DLD1 (cell line): ENCODE data around the gene RAP1GAP.

ENCODE experiments used
- in situ Hi-C: cut with HindIII; loops from 2 replicates; pipeline ENCODE4 v1.10.0; 2017; ENCODE audit warnings: low sequenced_read_pairs

The RAP1GAP gene

GRCh38 chr1:21559788-21560567, 109.2 kb downstream of the RAP1GAP start:
- in situ Hi-C loops, result no loop called here

- in situ Hi-C loops, result no loop called here
Measured at GRCh38 chr1:21553116-21553926, 115.8 kb downstream of the RAP1GAP start.

DNA sequence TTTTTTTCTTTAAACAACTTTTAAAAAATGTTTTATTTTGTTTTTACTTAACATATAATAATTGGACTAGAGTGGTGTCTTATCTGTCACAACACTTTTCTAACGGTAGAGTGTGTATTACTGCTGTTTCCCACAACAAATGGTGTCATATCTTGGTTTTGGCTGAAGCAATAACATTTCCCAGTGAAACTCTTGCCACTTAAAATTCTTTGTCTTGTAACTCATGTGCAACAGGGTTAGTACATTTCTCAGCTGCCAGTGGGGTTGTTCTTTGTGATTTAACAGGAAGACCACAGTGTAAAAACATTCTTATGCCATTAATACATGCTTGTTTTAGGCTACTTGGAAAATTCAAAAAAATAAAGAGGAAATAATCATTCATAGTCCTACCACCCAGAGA, 116.4 kb downstream of the RAP1GAP start:
- in situ Hi-C loops, result no loop called here

- in situ Hi-C loops, result no loop called here
Measured at GRCh38 chr1:21550866-21551475, 118.2 kb downstream of the RAP1GAP start.

DNA sequence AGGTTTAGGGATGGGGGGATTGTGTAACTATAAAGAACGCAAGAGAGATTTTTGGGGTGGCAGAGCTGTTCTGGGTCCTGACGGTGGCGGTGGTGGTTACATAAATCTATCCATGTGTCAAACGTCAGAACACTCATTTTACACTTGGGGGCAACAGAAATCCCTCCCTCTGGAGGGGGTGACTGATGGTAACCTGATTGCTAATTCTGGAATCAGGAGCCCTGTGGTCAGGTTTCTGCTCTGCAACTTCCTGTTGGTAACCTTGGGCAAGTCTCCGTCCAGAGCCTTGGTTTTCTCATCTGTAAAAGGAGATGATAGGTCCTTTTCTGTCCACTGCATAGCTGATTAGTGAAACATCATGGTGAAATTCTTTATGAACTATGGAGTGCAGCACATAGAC, 119.1 kb downstream of the RAP1GAP start:
- in situ Hi-C loops, result no loop called here

DNA sequence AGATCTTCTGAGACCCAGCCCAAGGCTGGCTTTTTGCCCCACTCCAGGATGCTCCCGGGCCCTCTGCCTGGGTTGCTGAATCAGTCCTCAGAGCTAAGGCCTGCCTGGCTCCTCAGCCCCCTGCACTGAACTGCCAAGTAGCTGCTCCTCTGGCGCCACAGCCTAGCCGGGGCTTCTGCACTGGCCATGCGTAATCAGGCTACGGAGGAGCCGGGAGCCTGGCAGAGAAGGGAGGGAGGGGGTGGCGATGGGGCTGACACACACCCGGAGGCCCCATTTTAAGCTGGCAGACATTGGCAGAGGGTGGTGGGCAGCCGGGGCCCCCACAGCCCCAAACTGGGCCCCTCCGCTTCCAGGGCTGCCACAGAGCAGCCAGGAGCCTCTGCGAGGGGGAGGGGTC, 121.3 kb downstream of the RAP1GAP start:
- in situ Hi-C loops, result loop anchor here (10.0 to 25.0 kb wide), 2 partner anchors 173 to 311 kb away; no protein-coding TSS in a partner anchor
